Astrocyte (in vitro differentiated cells and primary cell): ENCODE measurements around the gene MAFF. TPM values are rescaled to one million over a fixed set of nuclear protein-coding genes. Genes with fewer than 3 reads are reported as not detected.
"Not testable (repeated sequence)": the region's sequence is repeated elsewhere in the genome, so short reads cannot be mapped to it uniquely, and the experiment has no call there.

ENCODE experiments used
- DNase-seq: peaks from one replicate; pipeline ENCODE4 v3.0.0-alpha.2; 2010; ENCODE audit warnings: low read depth
- FAIRE-seq: peaks from 2 replicates; lab custom pipeline; 2011; peaks lifted over from hg19 to GRCh38; lab: Jason Lieb, UNC
- H2AFZ ChIP-seq: 2 replicates; pipeline ENCODE4 v1.6.0; 2012; ENCODE audit warnings: low read depth, low read length, inconsistent platforms
- H3K27ac ChIP-seq: 2 replicates; pipeline ENCODE4 v1.5.1; 2011; ENCODE audit warnings: low read depth, low read length, inconsistent platforms
- H3K27me3 ChIP-seq: 2 replicates; pipeline ENCODE4 v1.6.0; 2011; ENCODE audit warnings: low read length, inconsistent platforms; ENCODE audit not compliant: insufficient read depth
- H3K36me3 ChIP-seq: 2 replicates; pipeline ENCODE4 v1.5.1; 2011; ENCODE audit warnings: low read length, inconsistent platforms; ENCODE audit not compliant: insufficient read depth
- H3K4me1 ChIP-seq: 2 replicates; pipeline ENCODE4 v1.5.1; 2011; ENCODE audit warnings: low read length, inconsistent platforms; ENCODE audit not compliant: insufficient read depth
- H3K4me2 ChIP-seq: 2 replicates; pipeline ENCODE4 v1.6.0; 2012; ENCODE audit warnings: low read length, inconsistent platforms
- H3K4me3 ChIP-seq: 2 replicates; pipeline ENCODE4 v1.5.1; 2011; ENCODE audit warnings: low read depth, mild to moderate bottlenecking, low read length, inconsistent platforms; ENCODE audit not compliant: insufficient read depth
- H3K79me2 ChIP-seq: 2 replicates; pipeline ENCODE4 v1.6.0; 2012; ENCODE audit warnings: mild to moderate bottlenecking, low read length, inconsistent platforms; ENCODE audit not compliant: insufficient read depth
- H3K9ac ChIP-seq: 2 replicates; pipeline ENCODE4 v1.6.0; 2012; ENCODE audit warnings: mild to moderate bottlenecking, low read length, inconsistent platforms
- H3K9me3 ChIP-seq: 2 replicates; pipeline ENCODE4 v1.5.1; 2012; ENCODE audit warnings: low read depth, mild to moderate bottlenecking, low read length, inconsistent platforms; ENCODE audit not compliant: insufficient read depth
- H4K20me1 ChIP-seq: 2 replicates; pipeline ENCODE4 v1.6.0; 2012; ENCODE audit warnings: low read length, inconsistent platforms; ENCODE audit not compliant: insufficient read depth
- H3K27ac Mint-ChIP-seq: one replicate; pipeline ENCODE4 v1.8.0; 2021; ENCODE audit warnings: mild to moderate bottlenecking, mixed read lengths; ENCODE audit not compliant: unreplicated experiment
- H3K27me3 Mint-ChIP-seq: one replicate; pipeline ENCODE4 v1.8.0; 2021; ENCODE audit warnings: low read depth, mixed read lengths; ENCODE audit not compliant: unreplicated experiment
- H3K36me3 Mint-ChIP-seq: one replicate; pipeline ENCODE4 v1.8.0; 2021; ENCODE audit warnings: low read depth, mixed read lengths; ENCODE audit not compliant: unreplicated experiment
- H3K4me1 Mint-ChIP-seq: one replicate; pipeline ENCODE4 v1.8.0; 2021; ENCODE audit warnings: low read depth, mixed read lengths; ENCODE audit not compliant: unreplicated experiment
- H3K4me3 Mint-ChIP-seq: one replicate; pipeline ENCODE4 v1.8.0; 2021; ENCODE audit warnings: mild to moderate bottlenecking, moderate library complexity, mixed read lengths; ENCODE audit not compliant: unreplicated experiment
- H3K9me3 Mint-ChIP-seq: one replicate; pipeline ENCODE4 v1.8.0; 2021; ENCODE audit warnings: mild to moderate bottlenecking, mixed read lengths; ENCODE audit not compliant: unreplicated experiment
- EZH2 ChIP-seq: IDR thresholded peaks from 2 replicates; pipeline ENCODE4 v1.6.1; 2012; ENCODE audit warnings: mild to moderate bottlenecking, low read length, inconsistent platforms; ENCODE audit not compliant: insufficient read depth
- total RNA-seq: library from RNA; stranded (reverse); gene quantifications from 2 replicates; pipeline ENCODE4 v1.2.1, GENCODE V29; 2021
- TF ChIP-seq, protein P1 (sequence below): IDR thresholded peaks from 2 replicates; pipeline ENCODE4 v1.5.1; 2011; ENCODE audit warnings: low read depth, mild to moderate bottlenecking, inconsistent platforms, low read length, moderate library complexity; ENCODE audit not compliant: insufficient read depth

Gene MAFF
- total RNA-seq, 1 donor from 2014 or later: 18.2 TPM

DNA sequence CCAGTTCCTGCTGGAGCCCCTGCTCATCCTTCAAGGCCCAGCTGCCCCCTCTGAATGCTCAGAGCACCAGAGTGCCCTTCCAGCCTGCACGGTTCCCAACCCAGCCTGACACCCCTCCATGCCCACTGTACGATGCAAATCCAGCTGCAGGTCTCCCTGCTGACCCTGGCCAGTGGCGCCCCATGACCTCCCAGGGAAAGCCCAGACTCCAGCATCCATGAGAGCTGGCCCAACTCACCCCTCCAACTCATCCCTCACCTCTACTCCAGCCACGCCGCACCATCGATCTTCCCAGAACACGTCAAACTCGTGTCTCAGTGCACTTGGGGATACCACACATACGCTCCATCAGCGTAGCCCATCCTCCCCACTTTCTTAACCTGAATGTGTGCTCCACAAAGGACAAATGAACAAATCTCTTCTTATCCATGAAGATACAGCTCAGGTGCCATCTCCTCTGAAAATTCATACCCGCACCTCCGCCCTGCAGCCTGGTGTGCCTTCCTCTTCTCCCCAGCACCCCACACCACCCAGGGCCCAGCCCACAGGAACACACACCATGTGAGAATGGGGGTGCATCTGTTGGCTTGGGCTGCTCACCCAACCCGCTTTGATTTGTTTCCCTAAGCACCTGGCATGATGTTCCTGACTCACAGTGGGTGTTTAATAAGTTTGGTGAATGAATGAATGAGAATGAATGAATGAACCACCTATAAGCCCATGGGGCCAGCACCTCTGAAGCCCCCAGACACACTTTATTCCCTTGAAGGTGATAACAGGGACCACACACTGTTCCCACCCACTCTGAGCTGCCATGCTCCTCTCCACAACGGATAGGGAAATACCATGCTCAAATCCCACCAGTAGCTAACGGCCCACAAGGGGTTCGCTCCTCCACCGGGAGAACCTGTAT is 26.3 kb upstream of the MAFF start:
- Histone ChIP-seq H3K4me3 (no peak overlapping the region), H3K4me2 (peak overlapping the region; percentile 24), H3K27me3 (no peaks in the 10 kb centered on the region), H3K9me3 (no peaks in the 10 kb centered on the region), H3K27ac (peak overlapping the region; percentile 31), H3K36me3 (no peaks in the 10 kb centered on the region), H3K79me2 (no peaks in the 10 kb centered on the region), H3K9ac (peak overlapping the region; percentile 34), H4K20me1 (no peaks in the 10 kb centered on the region), H2AFZ (no peak overlapping the region), H3K4me1 (peaks cover 43% of the 10 kb centered on the region)
- no peak for DNase-seq
- Mint-ChIP-seq H3K4me3 (no peak overlapping the region), H3K4me1 (peaks cover 19% of the 10 kb centered on the region), H3K27ac (no peak overlapping the region), H3K27me3 (no peaks in the 10 kb centered on the region), H3K36me3 (peaks cover 8% of the 10 kb centered on the region), H3K9me3 (no peaks in the 10 kb centered on the region)
- TF ChIP-seq, protein P1, sequence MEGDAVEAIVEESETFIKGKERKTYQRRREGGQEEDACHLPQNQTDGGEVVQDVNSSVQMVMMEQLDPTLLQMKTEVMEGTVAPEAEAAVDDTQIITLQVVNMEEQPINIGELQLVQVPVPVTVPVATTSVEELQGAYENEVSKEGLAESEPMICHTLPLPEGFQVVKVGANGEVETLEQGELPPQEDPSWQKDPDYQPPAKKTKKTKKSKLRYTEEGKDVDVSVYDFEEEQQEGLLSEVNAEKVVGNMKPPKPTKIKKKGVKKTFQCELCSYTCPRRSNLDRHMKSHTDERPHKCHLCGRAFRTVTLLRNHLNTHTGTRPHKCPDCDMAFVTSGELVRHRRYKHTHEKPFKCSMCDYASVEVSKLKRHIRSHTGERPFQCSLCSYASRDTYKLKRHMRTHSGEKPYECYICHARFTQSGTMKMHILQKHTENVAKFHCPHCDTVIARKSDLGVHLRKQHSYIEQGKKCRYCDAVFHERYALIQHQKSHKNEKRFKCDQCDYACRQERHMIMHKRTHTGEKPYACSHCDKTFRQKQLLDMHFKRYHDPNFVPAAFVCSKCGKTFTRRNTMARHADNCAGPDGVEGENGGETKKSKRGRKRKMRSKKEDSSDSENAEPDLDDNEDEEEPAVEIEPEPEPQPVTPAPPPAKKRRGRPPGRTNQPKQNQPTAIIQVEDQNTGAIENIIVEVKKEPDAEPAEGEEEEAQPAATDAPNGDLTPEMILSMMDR: no peak
- FAIRE-seq: no peak

DNA sequence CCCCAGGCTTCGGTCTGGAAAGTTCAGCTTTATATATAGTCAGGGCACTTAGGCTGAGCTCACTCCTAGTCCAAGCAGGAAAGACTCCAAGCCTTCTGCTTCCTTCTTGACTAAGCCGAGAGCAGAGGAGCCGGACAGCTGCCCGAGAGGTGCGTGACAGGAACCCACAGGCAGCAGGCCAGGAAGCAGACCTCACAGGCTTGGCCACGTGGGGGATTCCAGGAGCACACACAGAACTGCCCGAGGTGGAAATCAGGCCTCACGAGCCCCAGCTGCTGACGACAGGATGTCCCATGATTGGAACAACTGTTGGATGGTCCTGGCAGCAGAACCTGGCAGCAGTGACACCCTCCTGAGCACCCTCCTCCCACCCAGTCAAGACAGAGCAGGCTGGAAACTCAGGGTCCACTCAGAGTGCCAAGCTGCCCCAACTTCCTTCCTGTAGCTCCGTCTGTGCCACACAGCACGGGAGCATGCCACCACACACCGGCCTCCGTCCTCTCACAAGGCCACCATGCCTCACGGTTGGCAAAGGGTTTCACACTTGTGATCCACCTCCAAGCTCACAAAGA is 25.5 kb upstream of the MAFF start:
- H3K9ac ChIP-seq: peak overlapping the region; percentile 34
- H3K4me1 Mint-ChIP-seq: peaks cover 26% of the 10 kb centered on the region
- H3K4me1 ChIP-seq: peaks cover 51% of the 10 kb centered on the region
- no peaks in the 10 kb centered on the region for H3K9me3 ChIP-seq
- no peak overlapping the region for H3K4me3 ChIP-seq
- no peaks in the 10 kb centered on the region for H3K27me3 Mint-ChIP-seq
- peak overlapping the region; percentile 57 for H3K27ac ChIP-seq
- no peaks in the 10 kb centered on the region for H3K9me3 Mint-ChIP-seq
- H3K27me3 ChIP-seq: no peaks in the 10 kb centered on the region
- TF ChIP-seq, protein P1: no peak
- FAIRE-seq: no peak
- peaks cover 8% of the 10 kb centered on the region for H3K36me3 Mint-ChIP-seq
- peak overlapping the region; percentile 24 for H3K4me2 ChIP-seq
- H4K20me1 ChIP-seq: no peaks in the 10 kb centered on the region
- DNase-seq: peak; percentile 88
- H3K27ac Mint-ChIP-seq: no peak overlapping the region
- H3K4me3 Mint-ChIP-seq: no peak overlapping the region
- H3K79me2 ChIP-seq: no peaks in the 10 kb centered on the region
- H2AFZ ChIP-seq: no peak overlapping the region
- no peaks in the 10 kb centered on the region for H3K36me3 ChIP-seq

DNA sequence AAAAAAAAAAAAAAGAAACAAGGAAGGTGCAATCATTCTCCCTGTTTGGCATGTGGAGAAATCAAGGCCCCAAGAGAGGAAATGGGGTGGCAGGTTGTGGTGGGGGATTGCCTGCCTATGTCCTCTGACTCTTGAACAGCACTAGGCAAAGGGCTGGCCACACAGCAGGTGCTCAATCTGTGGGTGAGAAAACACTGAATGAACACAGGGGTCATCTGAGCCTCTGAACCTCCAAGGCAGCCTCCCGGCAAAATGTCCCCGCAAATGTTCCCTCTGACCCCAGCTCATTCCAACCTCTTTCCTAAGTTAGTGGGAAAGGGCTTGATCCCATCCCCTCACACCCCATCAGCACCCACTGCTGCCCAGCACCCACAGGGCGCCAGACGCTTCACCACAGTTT is 24.8 kb upstream of the MAFF start:
- TF ChIP-seq, protein P1: no peak
- TF ChIP-seq EZH2: no peak
- no peaks in the 10 kb centered on the region for H3K79me2 ChIP-seq
- no peak for FAIRE-seq
- no peak overlapping the region for H3K27ac Mint-ChIP-seq
- H3K27me3 Mint-ChIP-seq: no peaks in the 10 kb centered on the region
- H3K4me2 ChIP-seq: no peak overlapping the region
- no peaks in the 10 kb centered on the region for H3K9me3 Mint-ChIP-seq
- no peaks in the 10 kb centered on the region for H3K27me3 ChIP-seq
- H3K36me3 Mint-ChIP-seq: peaks cover 8% of the 10 kb centered on the region
- H3K27ac ChIP-seq: no peak overlapping the region
- peaks cover 52% of the 10 kb centered on the region for H3K4me1 ChIP-seq
- peaks cover 28% of the 10 kb centered on the region for H3K4me1 Mint-ChIP-seq
- H3K9me3 ChIP-seq: no peaks in the 10 kb centered on the region
- no peaks in the 10 kb centered on the region for H4K20me1 ChIP-seq
- no peak overlapping the region for H2AFZ ChIP-seq
- H3K4me3 ChIP-seq: no peak overlapping the region
- H3K36me3 ChIP-seq: no peaks in the 10 kb centered on the region
- no peak overlapping the region for H3K4me3 Mint-ChIP-seq
- H3K9ac ChIP-seq: no peak overlapping the region
- DNase-seq: no peak

DNA sequence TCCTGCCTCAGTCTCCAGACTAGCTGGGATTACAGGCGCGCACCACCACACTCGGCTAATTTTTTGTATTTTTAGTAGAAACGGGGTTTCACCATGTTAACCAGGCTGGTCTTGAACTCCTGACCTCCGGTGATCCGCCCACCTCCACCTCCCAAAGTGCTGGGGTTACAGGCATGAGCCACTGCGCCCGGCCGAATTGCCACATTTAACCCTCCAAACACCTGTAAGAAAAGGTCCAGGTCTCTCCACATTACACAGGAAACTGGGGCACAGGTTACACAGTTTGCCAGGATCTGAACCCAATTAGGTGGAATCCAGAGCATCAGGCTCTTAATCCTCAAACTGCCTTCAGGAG is 24.2 kb upstream of the MAFF start:
- H3K4me3 Mint-ChIP-seq: not testable (repeated sequence)
- Histone ChIP-seq H2AFZ (peak overlapping the region; percentile 11), H3K4me2 (peak overlapping the region; percentile 49)

More for the DNA sequence above, 24.2 kb upstream of the MAFF start:
- not testable (repeated sequence) for H4K20me1 ChIP-seq, DNase-seq, H3K36me3 Mint-ChIP-seq, H3K9me3 Mint-ChIP-seq, H3K79me2 ChIP-seq, FAIRE-seq, H3K27me3 ChIP-seq, H3K4me3 ChIP-seq, H3K9me3 ChIP-seq, H3K27me3 Mint-ChIP-seq, H3K36me3 ChIP-seq
- H3K4me1 Mint-ChIP-seq: peaks cover 28% of the 10 kb centered on the region
- H3K9ac ChIP-seq: peak overlapping the region; percentile 64
- H3K4me1 ChIP-seq: peaks cover 48% of the 10 kb centered on the region
- H3K27ac Mint-ChIP-seq: peak overlapping the region; percentile 44
- peak overlapping the region; percentile 50 for H3K27ac ChIP-seq
